DMS 273 treated with DMSO at 0.1 percent for 48 hours (cell line): ENCODE results near the gene PPP1R3D.

Experiments used
- DNase-seq: peaks from one replicate; lab custom pipeline; 2025; lab: John Stamatoyannopoulos, UW

Gene PPP1R3D

GRCh38 chr20:59948212-59948611 is 8.1 kb upstream of the PPP1R3D start:
- DNase-seq, result no peak

DNA sequence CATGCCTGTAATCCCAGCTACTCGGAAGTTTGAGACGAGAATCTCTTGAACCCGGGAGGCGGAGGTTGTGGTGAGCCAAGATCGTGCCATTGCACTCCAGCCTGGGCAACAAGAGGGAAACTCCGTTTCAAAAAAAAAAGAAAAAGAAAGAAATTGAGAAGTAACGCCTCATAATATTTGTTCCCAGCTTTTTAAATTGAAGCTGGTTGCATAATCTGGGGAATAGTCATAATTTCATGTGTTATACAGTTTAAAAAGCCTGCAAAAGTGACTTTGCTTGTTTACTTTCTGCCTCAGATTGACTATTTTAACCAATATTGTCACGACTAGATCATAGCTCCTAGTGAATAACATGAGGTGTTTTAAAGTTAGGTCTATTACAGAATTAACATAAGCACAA is 7.3 kb upstream of the PPP1R3D start:
- no peak for DNase-seq

DNA sequence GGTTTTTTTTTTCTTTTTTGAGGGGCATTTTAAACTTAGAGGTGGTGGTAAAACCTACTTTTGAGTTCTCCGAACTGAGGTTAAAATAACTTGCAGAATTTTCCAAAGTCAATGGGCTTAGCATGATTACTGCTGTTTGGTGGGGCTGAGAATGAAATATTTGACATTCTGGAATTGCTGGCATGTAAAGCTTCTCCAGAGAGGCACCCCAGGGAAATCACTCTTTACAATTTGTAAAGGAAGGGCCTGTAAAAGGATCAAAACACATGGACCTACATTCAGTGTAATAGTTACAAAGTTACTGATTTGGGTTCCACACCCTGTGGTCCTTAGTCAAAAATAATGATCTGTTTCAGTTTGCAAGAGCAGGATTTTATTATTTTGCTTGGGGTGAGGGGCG is 5.6 kb upstream of the PPP1R3D start:
- DNase-seq, result no peak

GRCh38 chr20:59945175-59945574 is 5.1 kb upstream of the PPP1R3D start:
- DNase-seq, result no peak

- DNase-seq, result no peak
Measured at GRCh38 chr20:59944726-59945125, 4.6 kb upstream of the PPP1R3D start.

GRCh38 chr20:59942245-59942644 is 2.1 kb upstream of the PPP1R3D start:
- DNase-seq, result no peak

GRCh38 chr20:59940956-59941294 is 820 bp upstream of the PPP1R3D start:
- DNase-seq, result no peak

GRCh38 chr20:59939879-59940128 is 301 bp downstream of the PPP1R3D start:
- DNase-seq, result no peak

DNA sequence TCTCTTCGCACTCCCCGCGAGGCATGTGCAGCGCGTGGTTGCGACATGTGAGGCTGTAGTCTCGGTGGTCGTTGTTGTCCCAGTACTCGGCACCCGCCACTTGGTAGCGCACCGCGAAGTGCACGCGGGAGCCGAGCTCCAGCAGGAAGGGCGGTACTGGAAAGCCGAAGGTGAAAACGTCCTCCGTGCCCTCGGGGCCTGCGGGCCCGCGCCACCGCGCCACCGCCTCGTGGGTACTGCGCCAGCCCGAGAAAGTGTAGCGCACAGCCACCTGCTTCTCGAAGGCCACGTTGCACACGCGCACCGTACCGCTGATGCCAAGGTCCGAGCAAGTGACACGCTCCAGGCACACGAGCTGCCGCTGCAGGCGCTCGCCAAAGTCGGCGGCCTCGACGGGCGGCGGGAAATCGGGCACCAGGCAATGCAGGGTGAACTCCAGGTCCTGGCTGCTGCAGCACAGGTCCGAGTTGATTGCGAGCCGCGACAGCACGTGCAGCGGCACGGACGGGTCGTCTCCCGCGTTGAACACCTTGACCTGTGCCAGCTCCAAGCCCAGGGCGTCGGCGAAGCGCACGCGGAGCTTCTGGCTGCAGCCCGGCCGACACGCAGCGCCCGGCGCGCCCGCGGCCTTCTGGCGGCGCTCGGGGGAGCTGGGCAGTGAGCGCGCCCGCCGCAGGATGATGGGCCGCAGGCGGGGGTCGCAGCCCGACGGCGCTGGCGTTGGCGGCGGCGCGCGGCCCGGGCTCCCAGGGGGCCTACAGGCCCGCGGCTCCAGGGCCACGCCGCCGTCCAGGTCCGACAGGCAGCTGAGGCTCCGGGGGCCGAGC is 840 bp downstream of the PPP1R3D start:
- no peak for DNase-seq

DNA sequence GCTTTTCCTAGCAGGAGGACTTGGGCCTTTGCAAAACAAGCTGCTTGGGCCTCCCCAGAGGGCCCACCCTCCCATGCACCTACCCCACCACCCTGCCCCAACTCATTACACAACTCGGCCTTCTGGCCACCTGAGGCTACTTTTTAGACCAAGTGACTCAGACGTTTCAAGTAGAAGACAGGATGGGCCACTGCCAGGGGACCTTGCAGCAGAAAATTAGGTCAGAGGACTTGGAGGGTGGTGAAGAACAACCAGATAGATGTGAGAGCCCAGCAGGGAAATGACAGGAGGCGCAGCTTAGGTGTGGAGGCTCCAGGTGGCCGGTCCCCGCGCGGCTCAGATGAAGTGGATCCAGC is 1.4 kb downstream of the PPP1R3D start:
- no peak for DNase-seq

GRCh38 chr20:59938221-59938620 is 1.9 kb downstream of the PPP1R3D start:
- no peak for DNase-seq

DNA sequence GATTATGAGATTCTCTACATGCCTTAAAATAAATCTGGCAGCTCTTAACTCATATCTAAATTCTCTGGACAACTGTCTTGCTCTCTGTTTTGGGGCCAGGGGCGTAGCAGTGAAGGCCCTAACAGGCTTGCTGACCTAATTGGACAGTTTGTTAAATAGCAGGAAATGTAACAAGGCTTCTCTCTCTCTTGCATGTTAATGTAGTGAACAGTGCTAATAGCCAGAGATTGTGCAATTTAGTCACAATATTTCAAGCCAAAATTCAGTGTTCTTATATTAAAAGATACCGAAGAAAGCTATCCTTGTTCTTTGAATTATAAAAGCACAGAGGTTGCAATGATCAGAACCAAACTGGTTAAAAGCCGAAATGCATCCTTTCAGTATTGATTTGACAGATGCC is 3.0 kb downstream of the PPP1R3D start:
- no peak for DNase-seq

- no peak for DNase-seq
Measured at GRCh38 chr20:59936409-59936808, 3.7 kb downstream of the PPP1R3D start.

DNA sequence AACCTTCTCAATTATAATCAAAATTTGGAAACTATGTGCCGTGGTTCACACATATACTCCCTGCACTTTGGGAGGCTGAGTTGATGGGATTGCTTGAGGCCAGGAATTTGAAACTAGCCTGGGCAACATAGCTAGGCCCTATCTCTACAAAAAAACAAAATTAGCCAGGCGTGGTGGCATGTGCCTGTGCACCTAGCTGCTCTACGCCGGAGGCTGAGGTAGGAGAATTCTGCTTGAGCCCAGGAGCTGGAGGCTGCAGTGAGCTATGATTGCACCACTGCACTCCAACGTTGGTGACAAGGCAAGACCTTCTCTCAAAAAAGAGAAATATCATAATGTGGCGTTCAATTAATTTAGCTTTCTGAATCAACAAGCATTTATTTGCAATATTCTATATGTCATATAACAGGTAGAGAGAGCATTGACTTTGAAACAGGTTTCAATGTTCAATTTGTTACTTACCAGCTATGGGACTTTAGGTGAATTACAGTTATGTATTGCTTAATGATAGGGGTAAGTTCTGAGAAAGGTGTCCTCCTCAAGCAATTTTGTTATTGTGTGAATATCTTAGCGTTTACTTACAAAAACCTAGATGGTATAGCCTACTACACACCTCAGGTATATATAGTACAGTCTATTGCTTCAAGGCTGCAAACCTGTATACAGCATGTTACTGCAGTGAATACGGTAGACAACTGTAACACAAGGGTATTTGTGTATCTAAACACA is 4.5 kb downstream of the PPP1R3D start:
- no peak for DNase-seq

- DNase-seq, result no peak
Measured at GRCh38 chr20:59933849-59934585, 6.1 kb downstream of the PPP1R3D start.

GRCh38 chr20:59933296-59933848 is 6.7 kb downstream of the PPP1R3D start, which contains the start of gene SYCP2:
Gene SYCP2 (minus strand): TSS chr20:59933637. CDS start chr20:59922413, 11,224 bp downstream.
- DNase-seq, result no peak

GRCh38 chr20:59932616-59933295 is 7.3 kb downstream of the PPP1R3D start:
- no peak for DNase-seq

- DNase-seq, result no peak
Measured at GRCh38 chr20:59931511-59932312, 8.4 kb downstream of the PPP1R3D start.

- DNase-seq, result no peak
Measured at GRCh38 chr20:59925899-59926298, 14.2 kb downstream of the PPP1R3D start.

- DNase-seq, result no peak
Measured at GRCh38 chr20:59925359-59925758, 14.7 kb downstream of the PPP1R3D start.

GRCh38 chr20:59923514-59923913 is 16.6 kb downstream of the PPP1R3D start:
- no peak for DNase-seq
